GM12878 (cell line): Measurements from ENCODE around the gene PLA2G15. TPM values are rescaled to one million over a fixed set of nuclear protein-coding genes. Genes with fewer than 3 reads are reported as not detected.

Experiments used
- ATF2 ChIP-seq: IDR thresholded peaks from 2 replicates; pipeline ENCODE4 v1.6.1; 2012; ENCODE audit warnings: low read length, inconsistent platforms
- CEBPZ ChIP-seq: fragments of 150-350 bp; IDR thresholded peaks from 2 replicates; pipeline ENCODE4 v1.6.1; 2016; ENCODE audit warnings: low read depth, low read length
- IKZF2 ChIP-seq, 2 experiments: fragments of 450-650 bp; IDR thresholded peaks; 2 replicates each; pipeline ENCODE4 v1.6.1; 2017; ENCODE audit warnings: mild to moderate bottlenecking in 2 of 2, moderate library complexity in 2 of 2
- PKNOX1 ChIP-seq: fragments of 450-650 bp; IDR thresholded peaks from 2 replicates; pipeline ENCODE4 v1.6.1; 2016; ENCODE audit warnings: mild to moderate bottlenecking
- POLR2AphosphoS2 ChIP-seq: IDR thresholded peaks from 2 replicates; pipeline ENCODE4 v1.6.1; 2011; ENCODE audit warnings: low read depth, mild to moderate bottlenecking, low read length, improper control_type of control experiment, moderate library complexity
- RAD51 ChIP-seq: fragments of 450-650 bp; IDR thresholded peaks from 2 replicates; pipeline ENCODE4 v1.6.1; 2016; ENCODE audit warnings: moderate library complexity, mild to moderate bottlenecking, inconsistent platforms
- TAF1 ChIP-seq: IDR thresholded peaks from 2 replicates; pipeline ENCODE4 v1.6.1; 2011; ENCODE audit warnings: mild to moderate bottlenecking, low read depth, low read length, borderline replicate concordance
- TCF3 ChIP-seq: IDR thresholded peaks from 2 replicates; pipeline ENCODE4 v1.6.1; 2012; ENCODE audit warnings: low read depth, mild to moderate bottlenecking, low read length, borderline replicate concordance; ENCODE audit not compliant: insufficient read depth
- WRNIP1 ChIP-seq: IDR thresholded peaks from 2 replicates; pipeline ENCODE4 v1.6.1; 2011; ENCODE audit warnings: low read depth, low read length, improper control_type of control experiment, borderline replicate concordance
- polyA plus RNA-seq, 11 experiments: library from polyadenylated mRNA; depleted of rRNA in 4 of 11; unstranded in 6 of 11; stranded (reverse) in 5 of 11; fragments of >200 nt; fragmentation: Nextera tagmentation in 4 of 11; fragmentation: Illumina TruSeq in 1 of 11; extraction: Ambion mirVana in 4 of 11; extraction: Trizol in 1 of 11; gene quantifications; 1 replicate in 1 of 11; 2 replicates in 10 of 11; pipeline versions ENCODE4 v1.2.1 to v1.2.3, GENCODE V29; 2011 to 2016; ENCODE audit warnings: inconsistent platforms in 2 of 11, missing spikeins in 2 of 11, low read depth in 1 of 11
- total RNA-seq, 4 experiments: library from RNA; depleted of rRNA in 3 of 4; stranded (reverse); fragments of >200 nt in 3 of 4; fragmentation: Illumina TruSeq in 1 of 4; extraction: Trizol in 1 of 4; gene quantifications; 2 replicates each; pipeline versions ENCODE4 v1.2.1 to v1.2.3, GENCODE V29; 2013 to 2021

PLA2G15 gene
- total and polyA plus RNA-seq, 10 of the 15 experiments (the other 5 are each of a cell fraction or from before 2014, with no cell fraction given), result 0.31 to 9.4 (median 6.8) TPM

- TF ChIP-seq CEBPZ (no peak), TAF1 (no peak), TCF3 (no peak), IKZF2 (IDR thresholded peaks at IDR 0.05) (no peak), PKNOX1 (no peak), WRNIP1 (no peak), POLR2AphosphoS2 (no peak), RAD51 (no peak), ATF2 (no peak)
- TF ChIP-seq, all 136 proteins: peak for 0
Observed at GRCh38 chr16:68206245-68206644, 38.9 kb upstream of the PLA2G15 start (continued).
